ENCODE measurements around the gene PIK3C3.
A peak's percentile ranks its signal among the peaks of the same experiment; 100 is the strongest.
"Not testable (repeated sequence)": the region's sequence is repeated elsewhere in the genome, so short reads cannot be mapped to it uniquely, and the experiment has no call there.

Gene PIK3C3

GRCh38 chr18:42024131-42024530, 69.1 kb downstream of the PIK3C3 start:
- TF ChIP-seq POLR2A (IDR thresholded peaks at IDR 0.05; ENCODE audit: low read length) (no peak), GATA1 (IDR thresholded peaks at IDR 0.05; ENCODE audit: low read depth, low read length) (no peak)
- no peak for DNase-seq

GRCh38 chr18:42025491-42025890, 70.5 kb downstream of the PIK3C3 start:
- DNase-seq: no peak
- TF ChIP-seq GATA1 (IDR thresholded peaks at IDR 0.05; ENCODE audit: low read depth, low read length) (no peak), POLR2A (IDR thresholded peaks at IDR 0.05; ENCODE audit: low read length) (no peak)

- no peak for TF ChIP-seq GATA1 (IDR thresholded peaks at IDR 0.05; ENCODE audit: low read depth, low read length)
- TF ChIP-seq POLR2A (IDR thresholded peaks at IDR 0.05; ENCODE audit: low read length): no peak
- no peak for DNase-seq
Measured at GRCh38 chr18:42025974-42026625, 71.1 kb downstream of the PIK3C3 start.

- TF ChIP-seq GATA1 (IDR thresholded peaks at IDR 0.05; ENCODE audit: low read depth, low read length) (no peak), POLR2A (IDR thresholded peaks at IDR 0.05; ENCODE audit: low read length) (no peak)
- peak; percentile 47 to 63 for DNase-seq
Measured at GRCh38 chr18:42028247-42028832, 73.3 kb downstream of the PIK3C3 start.

GRCh38 chr18:42029092-42029491, 74.1 kb downstream of the PIK3C3 start:
- DNase-seq: peak in 1 of 2 experiments; percentile 15
- TF ChIP-seq POLR2A (IDR thresholded peaks at IDR 0.05; ENCODE audit: low read length): no peak
- no peak for TF ChIP-seq GATA1 (IDR thresholded peaks at IDR 0.05; ENCODE audit: low read depth, low read length)

GRCh38 chr18:42030586-42031182, 75.7 kb downstream of the PIK3C3 start:
- DNase-seq: peak; percentile 25 to 27
- no peak for TF ChIP-seq GATA1 (IDR thresholded peaks at IDR 0.05; ENCODE audit: low read depth, low read length)
- TF ChIP-seq POLR2A (IDR thresholded peaks at IDR 0.05; ENCODE audit: low read length): no peak

GRCh38 chr18:42032447-42032846, 77.4 kb downstream of the PIK3C3 start:
- peak; percentile 13 to 50 for DNase-seq
- no peak for TF ChIP-seq POLR2A (IDR thresholded peaks at IDR 0.05; ENCODE audit: low read length)
- no peak for TF ChIP-seq GATA1 (IDR thresholded peaks at IDR 0.05; ENCODE audit: low read depth, low read length)

GRCh38 chr18:42033137-42033810, 78.2 kb downstream of the PIK3C3 start:
- DNase-seq: no peak
- TF ChIP-seq POLR2A (IDR thresholded peaks at IDR 0.05; ENCODE audit: low read length) (no peak), GATA1 (IDR thresholded peaks at IDR 0.05; ENCODE audit: low read depth, low read length) (no peak)

GRCh38 chr18:42038936-42039335, 83.9 kb downstream of the PIK3C3 start:
- TF ChIP-seq POLR2A (IDR thresholded peaks at IDR 0.05; ENCODE audit: low read length) (no peak), GATA1 (IDR thresholded peaks at IDR 0.05; ENCODE audit: low read depth, low read length) (no peak)
- DNase-seq: no peak

GRCh38 chr18:42039396-42039795, 84.4 kb downstream of the PIK3C3 start:
- no peak for TF ChIP-seq POLR2A (IDR thresholded peaks at IDR 0.05; ENCODE audit: low read length)
- no peak for TF ChIP-seq GATA1 (IDR thresholded peaks at IDR 0.05; ENCODE audit: low read depth, low read length)
- no peak for DNase-seq

- DNase-seq: no peak
- TF ChIP-seq GATA1 (IDR thresholded peaks at IDR 0.05; ENCODE audit: low read depth, low read length) (no peak), POLR2A (IDR thresholded peaks at IDR 0.05; ENCODE audit: low read length) (no peak)
Measured at GRCh38 chr18:42041793-42042192, 86.8 kb downstream of the PIK3C3 start.

- DNase-seq: no peak
- no peak for TF ChIP-seq GATA1 (IDR thresholded peaks at IDR 0.05; ENCODE audit: low read depth, low read length)
- TF ChIP-seq POLR2A (IDR thresholded peaks at IDR 0.05; ENCODE audit: low read length): no peak
Measured at GRCh38 chr18:42045346-42045745, 90.3 kb downstream of the PIK3C3 start.

GRCh38 chr18:42047721-42048120, 92.7 kb downstream of the PIK3C3 start:
- no peak for TF ChIP-seq GATA1 (IDR thresholded peaks at IDR 0.05; ENCODE audit: low read depth, low read length)
- TF ChIP-seq POLR2A (IDR thresholded peaks at IDR 0.05; ENCODE audit: low read length): no peak
- DNase-seq: no peak

- TF ChIP-seq POLR2A (IDR thresholded peaks at IDR 0.05; ENCODE audit: low read length) (no peak), GATA1 (IDR thresholded peaks at IDR 0.05; ENCODE audit: low read depth, low read length) (no peak)
- DNase-seq: no peak
Measured at GRCh38 chr18:42048158-42048557, 93.1 kb downstream of the PIK3C3 start.

- DNase-seq: not testable (repeated sequence)
Measured at GRCh38 chr18:42049536-42049935, 94.5 kb downstream of the PIK3C3 start.

Data from erythroblast (primary cell).